Cardiac fibroblast (primary cell): Measurements from ENCODE around the gene FBXO17.
A peak's percentile ranks its signal among the peaks of the same experiment; 100 is the strongest.

Experiments
- DNase-seq, 2 donors: peaks; one replicate each; pipeline versions ENCODE4 v3.0.0 to v3.0.0-alpha.2; 2010; ENCODE audit warnings: low read depth in 2 of 2
- H3K4me3 ChIP-seq, 2 donors: replicated peaks in 1 of 2; 1 replicate in 1 of 2; 2 replicates in 1 of 2; pipeline ENCODE4 v1.5.1; 2011; ENCODE audit warnings: low read depth in 2 of 2, low read length in 2 of 2, mild to moderate bottlenecking in 2 of 2, moderate library complexity in 1 of 2
- TF ChIP-seq, protein P1 (sequence below): IDR thresholded peaks from one replicate; pipeline ENCODE4 v1.5.1; 2011; ENCODE audit warnings: low read depth, mild to moderate bottlenecking, low read length, inconsistent platforms

FBXO17 gene

DNA sequence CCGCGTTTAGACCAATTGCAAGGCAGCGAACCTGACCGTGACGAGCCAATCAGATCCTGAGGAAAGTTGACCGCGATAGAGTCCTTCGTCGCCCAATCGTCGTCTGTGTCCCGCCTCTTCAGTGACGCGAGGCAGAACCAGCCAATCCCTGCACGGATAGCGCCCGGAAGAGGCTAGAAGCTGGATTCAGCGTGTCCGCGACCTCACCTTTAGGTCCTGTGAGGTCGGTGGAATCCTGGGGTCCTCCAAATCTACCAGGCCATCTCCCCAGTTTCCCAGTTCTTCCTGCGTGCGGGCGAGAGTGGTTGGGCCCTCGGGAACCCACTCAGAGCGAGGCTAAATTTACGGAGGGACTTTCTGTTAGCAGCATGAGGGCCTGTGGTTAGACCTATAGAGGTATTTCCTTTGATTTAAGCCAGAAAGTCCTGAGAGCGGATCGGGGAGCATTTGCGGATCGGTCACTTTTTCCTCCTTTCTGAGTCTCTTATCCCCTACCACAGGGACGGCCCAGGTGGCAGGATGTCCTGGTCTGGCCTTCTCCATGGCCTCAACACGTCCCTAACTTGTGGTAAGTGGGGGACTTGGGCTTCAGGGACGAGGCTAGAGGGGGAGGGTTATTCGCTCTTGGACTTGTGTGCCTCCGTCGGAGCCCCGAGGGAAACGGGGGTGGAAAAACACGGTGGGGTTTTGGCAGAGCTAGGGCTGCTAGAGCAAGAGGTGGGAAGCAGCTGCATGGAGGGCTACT is 44.6 kb downstream of the FBXO17 start, which contains the start of gene MRPS12:
MRPS12 (plus strand) TSS at position 169 of the 745 bp plus-strand sequence; CDS start at position 520, 351 bp downstream.
- TF ChIP-seq, protein P1, sequence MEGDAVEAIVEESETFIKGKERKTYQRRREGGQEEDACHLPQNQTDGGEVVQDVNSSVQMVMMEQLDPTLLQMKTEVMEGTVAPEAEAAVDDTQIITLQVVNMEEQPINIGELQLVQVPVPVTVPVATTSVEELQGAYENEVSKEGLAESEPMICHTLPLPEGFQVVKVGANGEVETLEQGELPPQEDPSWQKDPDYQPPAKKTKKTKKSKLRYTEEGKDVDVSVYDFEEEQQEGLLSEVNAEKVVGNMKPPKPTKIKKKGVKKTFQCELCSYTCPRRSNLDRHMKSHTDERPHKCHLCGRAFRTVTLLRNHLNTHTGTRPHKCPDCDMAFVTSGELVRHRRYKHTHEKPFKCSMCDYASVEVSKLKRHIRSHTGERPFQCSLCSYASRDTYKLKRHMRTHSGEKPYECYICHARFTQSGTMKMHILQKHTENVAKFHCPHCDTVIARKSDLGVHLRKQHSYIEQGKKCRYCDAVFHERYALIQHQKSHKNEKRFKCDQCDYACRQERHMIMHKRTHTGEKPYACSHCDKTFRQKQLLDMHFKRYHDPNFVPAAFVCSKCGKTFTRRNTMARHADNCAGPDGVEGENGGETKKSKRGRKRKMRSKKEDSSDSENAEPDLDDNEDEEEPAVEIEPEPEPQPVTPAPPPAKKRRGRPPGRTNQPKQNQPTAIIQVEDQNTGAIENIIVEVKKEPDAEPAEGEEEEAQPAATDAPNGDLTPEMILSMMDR = no peak
- peak within 1 kb of the TSS; percentile 85 to 95 for H3K4me3 ChIP-seq

DNA sequence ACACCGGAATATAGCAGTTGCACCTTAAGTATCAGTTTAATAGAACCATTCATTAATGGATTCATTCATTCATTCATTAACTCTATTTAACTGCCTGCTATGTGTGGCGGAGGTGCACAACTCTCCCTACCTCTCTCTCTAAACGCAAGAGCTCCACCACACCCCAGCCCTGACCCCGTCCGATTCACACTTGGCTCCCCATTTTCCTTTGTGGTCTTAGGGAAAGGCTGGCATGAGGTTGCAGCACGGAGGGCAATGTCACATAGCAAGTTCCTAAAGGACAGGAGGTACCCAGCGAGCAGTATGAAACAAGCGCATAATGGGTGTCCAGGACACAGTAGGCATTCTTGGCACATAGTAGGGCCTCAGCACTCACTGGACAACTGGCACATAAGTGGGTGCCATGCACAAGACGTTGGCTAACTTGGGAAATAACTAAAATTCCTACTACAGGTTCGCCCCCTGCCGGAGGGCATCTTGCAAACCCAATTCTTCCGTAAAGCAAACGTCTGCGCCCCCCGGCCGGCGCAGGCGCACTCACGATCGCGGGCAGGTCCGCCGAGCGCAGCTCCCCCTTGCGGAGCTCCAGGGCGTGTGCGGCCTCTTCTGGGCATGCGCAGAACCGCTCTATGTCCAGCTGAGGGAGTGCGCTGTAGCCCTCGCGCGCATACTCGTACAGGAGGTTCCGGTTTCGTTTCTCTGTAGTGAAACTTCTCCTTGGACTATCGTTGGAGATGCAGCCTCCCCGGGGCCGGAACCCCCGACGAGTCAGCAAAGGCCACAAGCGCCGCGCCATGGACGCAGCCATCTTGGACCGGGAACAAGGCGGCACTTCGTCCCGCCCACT is 45.4 kb downstream of the FBXO17 start, which contains the start of gene SARS2:
SARS2 (minus strand) TSS at position 835 of the 847 bp plus-strand sequence; CDS start at position 808, 27 bp downstream.
- peak; percentile 97 for DNase-seq
- H3K4me3 ChIP-seq = peak within 1 kb of the TSS; percentile 85 to 95
- TF ChIP-seq, protein P1 = peak; percentile 89

More for the DNA sequence above, 44.6 kb downstream of the FBXO17 start, which contains the start of gene MRPS12:
- peak; percentile 99 to 100 for DNase-seq

DNA sequence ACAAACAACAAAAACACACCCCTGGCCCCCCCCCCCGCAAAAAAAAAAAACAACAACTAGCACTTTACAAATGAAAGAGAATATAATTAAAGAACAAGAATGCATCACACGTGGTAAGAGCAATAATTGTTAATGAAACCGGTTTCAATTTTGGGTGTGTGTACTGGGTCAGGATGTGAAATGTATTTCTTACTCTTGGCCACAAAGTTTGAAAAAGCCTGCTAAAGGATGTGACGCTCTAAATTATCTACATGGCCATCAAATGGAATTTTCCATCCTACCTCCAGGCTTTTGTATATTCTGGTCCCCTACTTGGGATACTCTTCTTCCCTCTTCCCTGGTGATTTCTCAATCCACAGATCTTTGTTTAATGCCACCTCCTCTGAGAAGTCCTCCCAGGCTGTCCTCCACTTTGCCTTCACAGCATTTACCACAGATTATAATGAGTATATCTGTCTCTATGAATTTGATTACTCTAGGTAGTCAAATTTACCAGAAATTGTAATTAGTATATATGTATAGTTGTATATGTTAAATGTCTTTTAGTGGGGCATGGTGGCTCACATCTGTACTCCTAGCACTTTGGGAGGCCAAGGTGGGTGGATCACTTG is 47.0 kb downstream of the FBXO17 start:
- no peak overlapping the region for H3K4me3 ChIP-seq
- TF ChIP-seq, protein P1 = no peak
- no peak for DNase-seq

DNA sequence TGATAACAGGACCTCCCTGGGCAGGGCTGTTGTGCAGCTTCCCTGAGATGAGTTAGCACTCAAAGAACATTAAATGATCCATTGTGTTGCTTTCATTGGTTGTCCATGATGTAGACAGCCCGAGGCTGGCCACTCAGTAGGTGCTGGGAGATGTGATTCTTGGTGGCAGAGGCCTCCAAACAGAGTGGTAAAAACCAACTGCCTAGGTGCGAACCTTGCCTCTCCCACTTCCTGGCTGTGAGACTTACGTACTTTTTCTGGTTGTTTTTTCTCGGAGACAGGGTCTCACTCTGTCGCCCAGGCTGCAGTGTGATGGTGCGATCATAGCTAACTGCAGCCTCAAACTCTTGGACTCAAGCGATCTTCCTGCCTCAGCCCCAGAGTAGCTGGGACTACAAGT is 51.2 kb downstream of the FBXO17 start:
- H3K4me3 ChIP-seq = no peak overlapping the region
- TF ChIP-seq, protein P1 = no peak
- DNase-seq = no peak

DNA sequence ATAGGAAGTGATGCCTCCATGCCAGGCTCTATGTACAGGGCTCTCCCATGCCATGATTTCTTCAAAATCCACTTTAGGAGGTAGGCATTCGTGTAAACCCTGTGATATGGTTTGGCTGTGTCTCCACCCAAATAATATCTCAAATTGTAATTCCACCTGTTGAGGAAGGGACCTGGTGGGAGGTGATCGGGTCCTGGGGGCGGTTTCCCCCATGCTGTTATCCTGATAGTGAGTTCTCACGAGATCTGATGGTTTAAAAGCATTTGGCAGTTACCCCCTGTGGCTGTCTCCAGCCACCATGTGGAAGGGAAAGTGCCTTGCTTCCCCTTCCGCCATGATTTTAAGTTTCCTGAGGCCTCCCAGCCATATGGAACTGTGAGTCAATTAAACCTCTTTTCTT is 53.1 kb downstream of the FBXO17 start:
- DNase-seq = no peak
- H3K4me3 ChIP-seq = no peak overlapping the region
- TF ChIP-seq, protein P1 = no peak

DNA sequence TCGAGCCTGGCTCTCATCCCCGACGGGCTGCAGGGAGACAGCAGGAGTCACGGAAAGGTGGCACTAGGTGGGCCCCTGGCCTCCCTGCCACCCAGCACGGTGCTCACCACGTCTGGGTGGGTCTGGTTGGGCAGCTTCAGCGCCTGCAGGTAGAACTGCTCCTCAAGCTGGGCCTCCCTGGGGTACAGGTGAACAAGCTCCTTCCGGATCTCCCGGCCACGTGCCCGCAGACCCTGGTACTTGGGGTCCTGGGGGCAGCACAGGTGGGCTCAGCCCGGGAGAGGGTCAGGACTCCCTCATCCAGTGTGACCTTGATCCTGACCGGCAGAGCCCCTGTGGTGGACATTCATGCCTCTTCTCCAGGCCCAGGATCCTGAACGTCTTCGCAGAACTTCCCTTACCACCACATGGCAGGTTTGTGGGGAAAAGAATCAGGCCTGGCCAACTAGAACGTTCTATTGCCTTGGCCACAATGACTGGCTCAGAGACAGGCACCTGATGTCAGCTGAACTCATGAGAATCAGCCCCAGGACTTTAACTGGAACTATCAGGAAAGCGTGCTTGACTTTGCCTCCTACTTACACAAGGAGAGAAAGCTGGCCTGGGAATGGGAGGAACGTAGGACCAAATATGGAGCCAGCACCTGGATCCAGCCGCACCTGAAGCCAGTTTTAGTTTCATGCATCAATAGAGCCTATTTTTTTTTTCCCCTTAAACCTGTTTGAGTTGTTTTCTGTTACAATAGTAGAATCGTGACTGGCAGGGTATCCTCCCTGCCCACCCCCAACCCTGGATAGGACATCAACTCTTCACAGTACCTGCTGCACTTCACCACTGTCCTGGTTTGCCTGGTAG is 53.9 kb downstream of the FBXO17 start:
- TF ChIP-seq, protein P1 = no peak
- DNase-seq = no peak
- no peak overlapping the region for H3K4me3 ChIP-seq
